Stimulated activated memory B cell treated with anti-CD40 and anti-IgM and Interleukin-4, amounts not matched to agents 10 μg/mL and 1 μg/mL and 100 μg/mL, for 72 hours (primary cell): ENCODE measurements around the gene NUDT16L1.
A peak's percentile ranks its signal among the peaks of the same experiment; 100 is the strongest.

ENCODE experiments used
- ATAC-seq: fragments of 150-1000 bp; cut with Tn5 transposase; 2 replicates; pipeline ENCODE4 v1.10.0; 2021
- H3K27ac Mint-ChIP-seq: one replicate; pipeline ENCODE4 v1.8.0; 2022; ENCODE audit warnings: mild to moderate bottlenecking, mixed read lengths
- H3K27me3 Mint-ChIP-seq: one replicate; pipeline ENCODE4 v1.8.0; 2022; ENCODE audit warnings: mixed read lengths
- H3K36me3 Mint-ChIP-seq: one replicate; pipeline ENCODE4 v1.8.0; 2022; ENCODE audit warnings: mixed read lengths
- H3K4me1 Mint-ChIP-seq: one replicate; pipeline ENCODE4 v1.8.0; 2022; ENCODE audit warnings: mixed read lengths
- H3K4me3 Mint-ChIP-seq: one replicate; pipeline ENCODE4 v1.8.0; 2022; ENCODE audit warnings: mild to moderate bottlenecking, moderate library complexity, mixed read lengths
- H3K9me3 Mint-ChIP-seq: one replicate; pipeline ENCODE4 v1.8.0; 2022; ENCODE audit warnings: mixed read lengths

Gene NUDT16L1

DNA sequence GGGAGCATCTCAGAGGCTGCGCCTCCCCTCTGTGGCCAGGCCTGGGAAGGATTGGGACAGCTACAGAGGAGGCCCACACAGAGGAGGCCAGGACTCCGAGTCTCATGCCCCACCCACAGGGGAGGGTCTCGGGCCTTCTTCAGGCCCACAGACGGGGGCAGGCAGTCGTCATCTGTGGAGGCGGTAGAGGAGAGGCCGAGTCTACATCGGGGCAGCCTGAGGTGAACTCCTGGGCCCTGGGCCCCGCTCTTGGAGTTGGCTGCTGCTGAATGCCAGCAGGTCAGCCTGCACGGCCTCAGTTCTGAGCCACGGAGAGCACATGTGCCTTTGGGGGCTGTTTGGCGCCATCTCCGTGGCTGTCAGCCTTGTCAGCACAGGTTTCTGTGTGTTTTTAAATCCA is 8.1 kb upstream of the NUDT16L1 start:
- peaks cover 53% of the 10 kb centered on the region for H3K36me3 Mint-ChIP-seq
- H3K9me3 Mint-ChIP-seq, result no peaks in the 10 kb centered on the region
- no peak overlapping the region for H3K27ac Mint-ChIP-seq
- H3K4me1 Mint-ChIP-seq, result no peaks in the 10 kb centered on the region
- no peak for ATAC-seq
- H3K4me3 Mint-ChIP-seq, result no peak overlapping the region
- no peaks in the 10 kb centered on the region for H3K27me3 Mint-ChIP-seq

- Mint-ChIP-seq H3K27ac (no peak overlapping the region), H3K4me1 (peaks cover under 1% of the 10 kb centered on the region), H3K9me3 (no peaks in the 10 kb centered on the region), H3K36me3 (peaks cover 48% of the 10 kb centered on the region), H3K4me3 (no peak overlapping the region), H3K27me3 (no peaks in the 10 kb centered on the region)
- ATAC-seq, result no peak
Measured at GRCh38 chr16:4685776-4686496, 7.4 kb upstream of the NUDT16L1 start.

DNA sequence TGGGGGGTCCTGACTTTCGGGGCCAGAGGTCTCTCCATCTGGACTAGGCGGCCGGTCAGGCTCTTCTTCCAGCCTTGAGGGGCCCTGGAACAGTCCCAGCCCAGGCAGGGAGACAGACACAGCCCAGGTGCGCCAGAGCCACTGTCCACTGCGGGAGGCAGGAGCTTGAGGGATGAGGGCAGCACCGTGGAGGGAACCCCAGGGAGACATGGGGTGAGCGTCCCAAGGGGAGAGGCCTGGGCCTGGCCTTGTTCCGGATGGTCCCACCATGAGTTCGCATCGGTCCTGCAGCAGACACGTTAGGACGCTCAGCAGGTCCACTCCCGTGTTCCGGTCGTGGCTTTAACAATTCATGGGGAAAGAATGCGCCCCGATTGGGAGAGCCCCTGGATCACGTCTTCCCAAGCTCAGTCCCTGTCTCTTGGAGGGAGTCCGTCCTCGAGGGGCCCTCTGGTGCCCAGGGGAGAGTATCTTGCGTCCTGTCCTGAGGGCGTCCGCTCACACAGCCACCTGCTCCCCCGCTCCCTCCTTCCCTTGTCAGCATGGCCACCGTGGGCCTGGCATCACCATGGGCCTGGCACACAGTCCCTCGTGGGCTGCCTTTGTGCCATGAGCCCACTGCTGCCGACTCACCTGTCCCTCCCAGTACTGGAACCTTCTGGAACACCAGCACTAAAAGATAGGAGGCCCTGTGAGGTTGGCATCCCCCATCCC is 6.7 kb upstream of the NUDT16L1 start:
- Mint-ChIP-seq H3K36me3 (peaks cover 42% of the 10 kb centered on the region), H3K9me3 (no peaks in the 10 kb centered on the region), H3K27me3 (no peaks in the 10 kb centered on the region), H3K27ac (peak overlapping the region; percentile 37), H3K4me1 (peaks cover 8% of the 10 kb centered on the region), H3K4me3 (no peak overlapping the region)
- ATAC-seq, result no peak

DNA sequence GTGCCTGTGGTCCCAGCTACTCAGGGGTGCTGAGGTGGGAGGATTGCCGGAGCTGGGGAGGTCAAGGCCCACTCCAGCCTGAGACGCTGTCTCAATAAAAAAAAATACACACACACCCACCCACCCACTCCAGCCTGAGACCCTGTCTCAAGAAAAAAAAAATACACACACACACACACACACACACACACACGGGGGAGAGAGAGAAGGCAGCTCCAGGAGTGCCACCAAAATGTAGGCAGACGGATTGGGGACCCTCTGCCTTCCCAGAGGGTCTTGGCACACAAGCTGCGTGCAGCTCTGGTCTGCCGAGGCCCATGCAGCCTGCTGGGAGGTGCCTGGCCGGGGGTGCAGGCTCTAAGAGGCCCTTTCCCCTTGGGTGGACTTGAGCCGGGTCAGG is 5.9 kb upstream of the NUDT16L1 start:
- peak overlapping the region; percentile 37 for H3K27ac Mint-ChIP-seq
- H3K27me3 Mint-ChIP-seq, result no peaks in the 10 kb centered on the region
- no peak for ATAC-seq

DNA sequence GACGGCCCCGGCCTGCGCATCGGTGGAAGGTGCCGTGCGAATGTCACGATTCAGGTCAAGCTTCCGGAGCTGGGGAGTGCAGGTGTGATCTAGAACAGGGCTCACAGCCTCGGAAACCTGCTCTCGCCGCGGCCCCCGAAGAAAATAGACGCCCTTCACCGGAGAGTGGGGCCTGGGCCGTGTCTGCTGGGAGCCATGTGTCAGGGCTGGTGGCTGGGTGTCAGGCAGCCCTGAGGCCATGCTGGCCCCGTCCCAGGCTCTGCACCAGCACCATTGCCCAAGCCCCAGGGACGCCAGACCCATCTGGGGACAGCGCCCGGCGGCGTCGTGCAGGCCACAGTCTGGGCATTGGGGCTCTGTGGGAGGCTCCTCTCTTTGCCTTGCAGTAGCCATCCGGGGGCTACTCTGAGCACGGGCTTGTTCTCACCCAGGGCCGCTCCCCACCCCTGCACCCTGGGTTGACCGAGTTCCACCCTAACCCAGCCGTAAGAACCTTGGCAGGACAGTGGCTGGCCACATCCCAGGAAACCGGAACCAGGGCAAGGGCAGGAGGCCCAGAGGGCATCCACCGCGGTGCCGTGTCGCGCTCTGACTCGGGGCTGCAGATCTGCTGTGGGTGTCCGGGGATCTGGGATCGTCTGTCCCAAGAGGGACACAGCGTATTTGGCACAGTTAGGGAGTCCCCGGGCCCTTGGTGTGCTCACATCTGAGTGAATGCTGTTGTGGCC is 5.3 kb upstream of the NUDT16L1 start:
- Mint-ChIP-seq H3K36me3 (peaks cover 36% of the 10 kb centered on the region), H3K4me1 (peaks cover 19% of the 10 kb centered on the region), H3K27ac (peak overlapping the region; percentile 37), H3K27me3 (no peaks in the 10 kb centered on the region), H3K9me3 (no peaks in the 10 kb centered on the region), H3K4me3 (no peak overlapping the region)
- no peak for ATAC-seq

More for the DNA sequence above, 5.9 kb upstream of the NUDT16L1 start:
- Mint-ChIP-seq H3K9me3 (no peaks in the 10 kb centered on the region), H3K4me3 (no peak overlapping the region), H3K36me3 (peaks cover 39% of the 10 kb centered on the region), H3K4me1 (peaks cover 12% of the 10 kb centered on the region)

GRCh38 chr16:4688674-4689045 is 4.7 kb upstream of the NUDT16L1 start:
- no peak for ATAC-seq
- H3K27ac Mint-ChIP-seq, result no peak overlapping the region
- H3K9me3 Mint-ChIP-seq, result no peaks in the 10 kb centered on the region
- H3K27me3 Mint-ChIP-seq, result no peaks in the 10 kb centered on the region
- H3K4me3 Mint-ChIP-seq, result no peak overlapping the region
- peaks cover 19% of the 10 kb centered on the region for H3K4me1 Mint-ChIP-seq
- peaks cover 33% of the 10 kb centered on the region for H3K36me3 Mint-ChIP-seq

- Mint-ChIP-seq H3K36me3 (peaks cover 33% of the 10 kb centered on the region), H3K4me1 (peaks cover 19% of the 10 kb centered on the region), H3K9me3 (no peaks in the 10 kb centered on the region), H3K27ac (no peak overlapping the region), H3K4me3 (no peak overlapping the region), H3K27me3 (no peaks in the 10 kb centered on the region)
- no peak for ATAC-seq
Measured at GRCh38 chr16:4689091-4689671, 4.2 kb upstream of the NUDT16L1 start.

DNA sequence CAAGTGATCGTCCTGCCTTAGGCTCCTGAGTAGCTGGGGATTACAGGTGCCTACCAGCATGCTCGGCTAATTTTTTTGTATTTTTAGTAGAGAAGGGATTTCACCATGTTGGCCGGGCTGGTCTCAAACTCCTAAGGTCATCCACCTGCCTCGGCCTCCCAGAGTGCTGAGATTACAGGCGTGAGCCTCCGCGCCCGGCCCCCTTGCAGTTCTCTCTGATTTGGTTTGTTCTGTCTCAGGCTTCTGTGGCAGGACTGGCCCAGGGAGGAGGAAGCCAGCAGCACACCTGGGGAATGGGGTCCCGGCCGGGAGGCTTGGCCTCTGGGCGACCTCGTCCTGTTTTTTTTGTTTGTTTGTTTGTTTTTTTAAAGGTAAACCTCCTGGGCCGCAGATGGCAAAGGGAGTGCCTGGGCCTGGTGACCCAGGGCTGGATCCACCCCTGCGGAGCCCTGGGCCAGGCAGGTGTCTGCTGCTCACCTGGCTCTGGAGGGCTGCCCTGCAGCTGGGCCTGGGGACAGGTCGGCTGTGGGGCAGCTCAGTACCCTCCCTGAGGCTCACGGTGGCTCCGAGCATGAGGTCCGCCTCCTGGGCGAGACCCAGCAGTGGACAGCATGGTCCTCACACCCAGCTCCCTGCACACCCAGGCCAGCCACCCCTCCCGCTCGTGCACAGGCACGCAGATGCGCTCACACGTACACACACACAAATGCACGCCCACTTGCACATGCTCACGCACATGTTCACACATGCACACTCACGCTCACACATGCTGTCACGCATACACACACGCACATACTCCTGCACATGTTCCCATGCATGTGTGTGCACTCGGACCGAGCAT is 3.3 kb upstream of the NUDT16L1 start:
- H3K36me3 Mint-ChIP-seq, result peaks cover 29% of the 10 kb centered on the region
- H3K9me3 Mint-ChIP-seq, result no peaks in the 10 kb centered on the region
- H3K27ac Mint-ChIP-seq, result no peak overlapping the region
- H3K27me3 Mint-ChIP-seq, result no peaks in the 10 kb centered on the region
- H3K4me3 Mint-ChIP-seq, result no peak overlapping the region
- peaks cover 25% of the 10 kb centered on the region for H3K4me1 Mint-ChIP-seq
- ATAC-seq, result no peak

DNA sequence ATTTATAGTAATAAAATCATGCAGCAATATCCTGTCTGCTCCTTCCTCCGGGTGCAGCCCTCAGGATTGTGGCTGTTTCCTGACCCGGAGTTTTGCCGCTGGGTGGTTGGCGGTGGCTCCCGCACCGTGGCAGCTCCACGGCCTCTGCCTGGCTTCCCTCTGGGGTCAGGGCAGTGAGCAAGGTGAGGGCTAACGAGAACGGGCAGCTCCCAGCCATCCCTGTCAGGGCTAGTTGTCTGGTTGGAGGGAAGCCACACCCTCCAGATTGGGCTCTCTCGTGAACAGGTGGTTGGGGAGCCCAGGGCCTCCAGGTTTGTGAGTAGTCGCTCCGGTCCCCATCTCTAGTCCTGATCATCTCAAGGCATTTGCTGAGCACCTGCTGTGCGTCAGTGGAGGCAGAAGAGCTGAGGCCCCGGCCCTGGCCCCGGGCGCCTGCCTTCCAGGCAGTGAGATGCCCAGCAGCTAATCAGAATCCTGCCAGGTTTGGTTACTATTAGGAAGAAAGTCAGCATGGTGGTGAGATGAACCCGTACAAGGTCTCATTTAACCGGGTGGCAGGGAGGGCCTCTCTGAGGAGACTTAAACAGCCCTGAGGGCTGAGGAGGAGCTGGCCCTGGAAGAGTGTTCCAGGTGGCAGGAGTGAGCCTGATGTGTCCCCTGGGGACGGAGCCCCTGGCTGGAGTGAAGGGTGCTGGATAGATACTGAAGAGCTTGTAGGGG is 2.3 kb upstream of the NUDT16L1 start:
- Mint-ChIP-seq H3K4me1 (peaks cover 32% of the 10 kb centered on the region), H3K36me3 (peaks cover 25% of the 10 kb centered on the region), H3K4me3 (peak overlapping the region; percentile 40), H3K9me3 (no peaks in the 10 kb centered on the region), H3K27me3 (no peaks in the 10 kb centered on the region), H3K27ac (no peak overlapping the region)
- no peak for ATAC-seq

GRCh38 chr16:4691666-4692412 is 1.5 kb upstream of the NUDT16L1 start:
- H3K27ac Mint-ChIP-seq, result peak overlapping the region; percentile 84
- peaks cover 18% of the 10 kb centered on the region for H3K36me3 Mint-ChIP-seq
- peaks cover 32% of the 10 kb centered on the region for H3K4me1 Mint-ChIP-seq
- no peaks in the 10 kb centered on the region for H3K27me3 Mint-ChIP-seq
- H3K4me3 Mint-ChIP-seq, result peak overlapping the region; percentile 88
- H3K9me3 Mint-ChIP-seq, result no peaks in the 10 kb centered on the region
- ATAC-seq, result no peak

DNA sequence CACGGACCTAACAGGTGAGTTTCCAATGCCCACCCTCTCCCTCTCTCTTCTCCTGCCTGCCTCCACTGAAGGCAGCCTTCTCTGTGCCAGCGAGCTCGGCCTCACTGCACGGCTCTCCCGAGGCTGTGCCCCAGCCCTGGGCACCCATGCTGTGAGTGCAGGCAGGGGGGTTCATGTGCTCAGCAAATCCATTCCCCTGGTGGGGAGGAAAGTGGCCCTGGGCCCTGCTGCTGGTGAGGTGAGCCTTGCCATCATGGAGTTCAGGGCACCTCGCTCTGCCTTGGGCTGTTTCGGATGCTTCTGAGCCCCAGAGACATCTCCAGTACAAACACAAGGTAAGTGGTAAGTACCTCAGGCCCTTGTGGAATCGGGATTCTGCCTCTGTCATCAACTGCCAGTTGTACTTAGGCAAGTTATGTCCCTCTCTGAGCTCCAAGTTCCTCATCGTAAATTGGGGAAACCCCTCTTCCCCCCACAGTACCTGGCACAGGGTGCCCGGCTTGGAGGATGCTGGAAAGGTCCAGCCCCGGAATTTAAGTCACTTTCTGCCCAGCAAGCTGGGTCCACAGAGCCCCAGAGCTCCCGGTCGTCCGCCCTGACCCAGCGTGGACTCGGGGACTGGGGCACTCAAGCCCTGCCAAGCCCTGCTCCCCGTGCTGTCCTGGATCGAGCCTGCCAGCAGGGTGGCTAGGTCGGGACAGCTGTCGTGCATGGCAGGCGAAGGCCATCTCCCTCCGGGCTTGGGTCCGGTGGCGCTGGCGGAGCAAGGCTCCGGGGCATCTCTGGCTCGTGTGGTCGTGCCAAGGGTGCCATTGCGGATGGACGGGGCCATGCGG is 684 bp upstream of the NUDT16L1 start:
- ATAC-seq, result peak; percentile 7
- Mint-ChIP-seq H3K36me3 (peaks cover 9% of the 10 kb centered on the region), H3K27ac (peak overlapping the region; percentile 84), H3K9me3 (no peaks in the 10 kb centered on the region), H3K4me3 (peak overlapping the region; percentile 88), H3K27me3 (no peaks in the 10 kb centered on the region), H3K4me1 (peaks cover 32% of the 10 kb centered on the region)

DNA sequence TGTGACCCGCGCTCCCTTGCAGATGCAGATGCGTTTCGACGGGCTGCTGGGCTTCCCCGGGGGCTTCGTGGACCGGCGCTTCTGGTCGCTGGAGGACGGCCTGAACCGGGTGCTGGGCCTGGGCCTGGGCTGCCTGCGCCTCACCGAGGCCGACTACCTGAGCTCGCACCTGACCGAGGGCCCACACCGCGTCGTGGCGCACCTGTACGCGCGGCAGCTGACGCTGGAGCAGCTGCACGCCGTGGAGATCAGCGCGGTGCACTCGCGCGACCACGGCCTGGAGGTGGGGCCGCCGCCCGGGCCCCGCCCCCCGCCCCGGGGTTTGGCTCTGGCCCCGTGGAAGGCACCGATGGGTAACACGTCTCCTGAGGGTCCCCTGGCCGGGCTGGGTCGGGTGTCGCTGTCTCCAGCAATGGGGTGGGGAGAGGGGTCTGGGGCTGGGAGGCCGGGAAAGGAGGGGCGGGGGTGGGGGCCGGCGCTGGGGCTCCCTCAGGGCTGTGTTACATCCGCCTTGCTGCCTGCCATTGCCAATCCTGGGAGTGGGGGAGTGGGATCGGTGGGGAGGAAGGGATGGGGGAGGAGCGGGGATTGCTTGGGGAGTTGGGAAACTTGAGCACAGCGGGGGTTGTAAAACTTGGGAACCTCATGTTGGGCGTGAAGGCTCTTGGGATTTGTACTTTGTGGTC is 737 bp downstream of the NUDT16L1 start:
- Mint-ChIP-seq H3K9me3 (no peaks in the 10 kb centered on the region), H3K4me3 (peak overlapping the region; percentile 88), H3K27ac (peak overlapping the region; percentile 84), H3K36me3 (peaks cover 3% of the 10 kb centered on the region), H3K27me3 (no peaks in the 10 kb centered on the region), H3K4me1 (peaks cover 32% of the 10 kb centered on the region)
- ATAC-seq, result peak; percentile 55
